HUES48 (cell line): ENCODE data around the gene THSD4.

Source experiments
- H3K27ac ChIP-seq: one replicate; pipeline ENCODE4 v1.7.0; 2013; ENCODE audit warnings: low read depth, low read length, inconsistent platforms
- H3K27me3 ChIP-seq: 2 replicates; pipeline ENCODE4 v1.6.1; 2013; ENCODE audit warnings: mild to moderate bottlenecking, low read length; ENCODE audit not compliant: control insufficient read depth, insufficient read depth
- H3K36me3 ChIP-seq: 2 replicates; pipeline ENCODE4 v1.6.1; 2013; ENCODE audit warnings: low read length; ENCODE audit not compliant: control insufficient read depth, insufficient read depth
- H3K4me1 ChIP-seq: 2 replicates; pipeline ENCODE4 v1.6.1; 2013; ENCODE audit warnings: mild to moderate bottlenecking, low read length; ENCODE audit not compliant: control insufficient read depth, insufficient read depth
- H3K4me3 ChIP-seq: 2 replicates; pipeline ENCODE4 v1.5.1; 2013; ENCODE audit warnings: mild to moderate bottlenecking, low read depth, low read length
- H3K9ac ChIP-seq: 2 replicates; pipeline ENCODE4 v1.6.1; 2013; ENCODE audit warnings: mild to moderate bottlenecking, low read depth, low read length, moderate library complexity
- H3K9me3 ChIP-seq: 2 replicates; pipeline ENCODE4 v1.6.1; 2013; ENCODE audit warnings: low read length; ENCODE audit not compliant: control insufficient read depth, insufficient read depth

Gene THSD4

GRCh38 chr15:71112429-71112828 is 2.8 kb upstream of the THSD4 start:
- Histone ChIP-seq H3K27me3 (peaks cover 17% of the 10 kb centered on the region), H3K27ac (no peak overlapping the region)

GRCh38 chr15:71114066-71114680 is 1.1 kb upstream of the THSD4 start:
- no peaks in the 10 kb centered on the region for H3K9me3 ChIP-seq
- H3K4me3 ChIP-seq, result peak overlapping the region; percentile 80
- H3K27ac ChIP-seq, result peak overlapping the region; percentile 47
- peaks cover 14% of the 10 kb centered on the region for H3K4me1 ChIP-seq
- no peak overlapping the region for H3K9ac ChIP-seq
- no peaks in the 10 kb centered on the region for H3K36me3 ChIP-seq
- peaks cover 28% of the 10 kb centered on the region for H3K27me3 ChIP-seq

More at GRCh38 chr15:71112429-71112828, 2.8 kb upstream of the THSD4 start:
- peaks cover 14% of the 10 kb centered on the region for H3K4me1 ChIP-seq
- no peak overlapping the region for H3K9ac ChIP-seq
- H3K4me3 ChIP-seq, result no peak overlapping the region
- no peaks in the 10 kb centered on the region for H3K9me3 ChIP-seq
- no peaks in the 10 kb centered on the region for H3K36me3 ChIP-seq

- H3K9me3 ChIP-seq, result no peaks in the 10 kb centered on the region
- peak overlapping the region; percentile 80 for H3K4me3 ChIP-seq
- H3K9ac ChIP-seq, result peak overlapping the region; percentile 48
- peaks cover 14% of the 10 kb centered on the region for H3K4me1 ChIP-seq
- no peak overlapping the region for H3K27ac ChIP-seq
- peaks cover 28% of the 10 kb centered on the region for H3K27me3 ChIP-seq
- no peaks in the 10 kb centered on the region for H3K36me3 ChIP-seq
Observed at GRCh38 chr15:71115567-71116351, 488 bp downstream of the THSD4 start.

- H3K4me1 ChIP-seq, result peaks cover 11% of the 10 kb centered on the region
- peak overlapping the region; percentile 80 for H3K4me3 ChIP-seq
- H3K9ac ChIP-seq, result no peak overlapping the region
- H3K27ac ChIP-seq, result no peak overlapping the region
- no peaks in the 10 kb centered on the region for H3K9me3 ChIP-seq
- H3K36me3 ChIP-seq, result no peaks in the 10 kb centered on the region
- peaks cover 28% of the 10 kb centered on the region for H3K27me3 ChIP-seq
Observed at GRCh38 chr15:71116366-71116765, 1.1 kb downstream of the THSD4 start.

- Histone ChIP-seq H3K27ac (no peak overlapping the region), H3K9ac (no peak overlapping the region), H3K4me3 (no peak overlapping the region), H3K9me3 (no peaks in the 10 kb centered on the region), H3K4me1 (peaks cover 11% of the 10 kb centered on the region), H3K36me3 (no peaks in the 10 kb centered on the region), H3K27me3 (peaks cover 28% of the 10 kb centered on the region)
Observed at GRCh38 chr15:71116942-71117341, 1.7 kb downstream of the THSD4 start.

GRCh38 chr15:71117714-71118305 is 2.5 kb downstream of the THSD4 start:
- Histone ChIP-seq H3K4me3 (no peak overlapping the region), H3K9me3 (no peaks in the 10 kb centered on the region), H3K9ac (no peak overlapping the region), H3K36me3 (no peaks in the 10 kb centered on the region), H3K27me3 (peaks cover 28% of the 10 kb centered on the region), H3K4me1 (peaks cover 11% of the 10 kb centered on the region), H3K27ac (no peak overlapping the region)

- no peak overlapping the region for H3K9ac ChIP-seq
- no peaks in the 10 kb centered on the region for H3K36me3 ChIP-seq
- peaks cover 28% of the 10 kb centered on the region for H3K27me3 ChIP-seq
- no peaks in the 10 kb centered on the region for H3K9me3 ChIP-seq
- H3K27ac ChIP-seq, result no peak overlapping the region
- H3K4me3 ChIP-seq, result no peak overlapping the region
- peaks cover 11% of the 10 kb centered on the region for H3K4me1 ChIP-seq
Observed at GRCh38 chr15:71118345-71118744, 3.1 kb downstream of the THSD4 start.

GRCh38 chr15:71118881-71119632 is 3.8 kb downstream of the THSD4 start:
- Histone ChIP-seq H3K9ac (no peak overlapping the region), H3K4me1 (peaks cover 7% of the 10 kb centered on the region), H3K27me3 (peaks cover 28% of the 10 kb centered on the region), H3K27ac (no peak overlapping the region), H3K36me3 (no peaks in the 10 kb centered on the region), H3K4me3 (no peak overlapping the region), H3K9me3 (no peaks in the 10 kb centered on the region)

GRCh38 chr15:71120428-71120944 is 5.2 kb downstream of the THSD4 start:
- Histone ChIP-seq H3K27ac (no peak overlapping the region), H3K27me3 (peaks cover 28% of the 10 kb centered on the region), H3K4me1 (no peaks in the 10 kb centered on the region; the same call in 1 of the 2 replicates), H3K9ac (no peak overlapping the region), H3K36me3 (no peaks in the 10 kb centered on the region), H3K9me3 (no peaks in the 10 kb centered on the region), H3K4me3 (no peak overlapping the region)

GRCh38 chr15:71121442-71121841 is 6.2 kb downstream of the THSD4 start:
- Histone ChIP-seq H3K27me3 (peaks cover 21% of the 10 kb centered on the region), H3K27ac (no peak overlapping the region), H3K9me3 (no peaks in the 10 kb centered on the region), H3K9ac (no peak overlapping the region), H3K36me3 (no peaks in the 10 kb centered on the region), H3K4me3 (no peak overlapping the region), H3K4me1 (no peaks in the 10 kb centered on the region; the same call in 1 of the 2 replicates)
